H1 (cell line): ENCODE results near the gene SLC12A5.

Experiments
- EP300 ChIP-seq, 2 experiments: IDR thresholded peaks; 1 replicate in 1 of 2; 2 replicates in 1 of 2; pipeline ENCODE4 v1.6.1; 2011 to 2012; ENCODE audit warnings: low read depth in 2 of 2, low read length in 2 of 2, mild to moderate bottlenecking in 2 of 2, borderline replicate concordance in 1 of 2, inconsistent platforms in 1 of 2, moderate library complexity in 1 of 2
- YY1 ChIP-seq: IDR thresholded peaks from 2 replicates; pipeline ENCODE4 v1.6.1; 2011; ENCODE audit warnings: low read depth, mild to moderate bottlenecking, low read length

- TF ChIP-seq EP300 (IDR thresholded peaks at IDR 0.05; ENCODE audit: borderline replicate concordance in 1 of 2, low read depth in 2 of 2, low read length in 2 of 2) (no peak), YY1 (no peak)
These were observed 34.1 kb upstream of the SLC12A5 start for GRCh38 chr20:45994761-45995493.
